ENCODE results near the gene MGAT3.

MGAT3 gene

GRCh38 chr22:39496131-39496838 is 39.5 kb downstream of the MGAT3 start:
- TF ChIP-seq ZFX (IDR thresholded peaks at IDR 0.05): no peak
- TF ChIP-seq, protein P1, sequence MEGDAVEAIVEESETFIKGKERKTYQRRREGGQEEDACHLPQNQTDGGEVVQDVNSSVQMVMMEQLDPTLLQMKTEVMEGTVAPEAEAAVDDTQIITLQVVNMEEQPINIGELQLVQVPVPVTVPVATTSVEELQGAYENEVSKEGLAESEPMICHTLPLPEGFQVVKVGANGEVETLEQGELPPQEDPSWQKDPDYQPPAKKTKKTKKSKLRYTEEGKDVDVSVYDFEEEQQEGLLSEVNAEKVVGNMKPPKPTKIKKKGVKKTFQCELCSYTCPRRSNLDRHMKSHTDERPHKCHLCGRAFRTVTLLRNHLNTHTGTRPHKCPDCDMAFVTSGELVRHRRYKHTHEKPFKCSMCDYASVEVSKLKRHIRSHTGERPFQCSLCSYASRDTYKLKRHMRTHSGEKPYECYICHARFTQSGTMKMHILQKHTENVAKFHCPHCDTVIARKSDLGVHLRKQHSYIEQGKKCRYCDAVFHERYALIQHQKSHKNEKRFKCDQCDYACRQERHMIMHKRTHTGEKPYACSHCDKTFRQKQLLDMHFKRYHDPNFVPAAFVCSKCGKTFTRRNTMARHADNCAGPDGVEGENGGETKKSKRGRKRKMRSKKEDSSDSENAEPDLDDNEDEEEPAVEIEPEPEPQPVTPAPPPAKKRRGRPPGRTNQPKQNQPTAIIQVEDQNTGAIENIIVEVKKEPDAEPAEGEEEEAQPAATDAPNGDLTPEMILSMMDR (conservative IDR thresholded peaks at IDR 0.05): no peak; the same call in 1 of the 2 replicates
- H3K27ac ChIP-seq: 0 out of 2 replicates have a peak overlapping the region, but pooled peaks have one; percentile 95

DNA sequence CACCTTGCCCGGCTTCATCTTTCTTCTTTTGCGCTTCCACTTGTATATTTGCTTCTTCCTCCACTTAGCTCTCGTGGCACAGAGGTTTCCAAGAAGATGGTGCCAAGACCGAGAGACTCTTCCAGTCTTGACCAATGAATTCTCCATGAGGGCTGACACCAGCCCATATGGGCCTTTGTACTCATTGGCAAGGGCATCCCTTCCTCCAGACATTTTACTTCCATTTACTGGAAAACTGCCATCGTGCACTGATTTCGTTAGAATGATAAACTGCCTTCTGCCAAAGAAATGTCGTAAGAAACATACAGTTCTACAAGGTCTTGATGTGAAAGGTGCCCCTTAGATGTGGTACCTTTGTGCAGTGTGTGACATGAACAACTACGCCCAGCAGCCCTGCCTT is 40.6 kb downstream of the MGAT3 start:
- TF ChIP-seq, protein P1 (conservative IDR thresholded peaks at IDR 0.05): no peak
- no peak for TF ChIP-seq ZFX (IDR thresholded peaks at IDR 0.05)
- peak overlapping the region; percentile 95 for H3K27ac ChIP-seq

GRCh38 chr22:39498368-39498767 is 41.6 kb downstream of the MGAT3 start:
- H3K27ac ChIP-seq: peak overlapping the region; percentile 95
- TF ChIP-seq, protein P1 (conservative IDR thresholded peaks at IDR 0.05): no peak
- no peak for TF ChIP-seq ZFX (IDR thresholded peaks at IDR 0.05)

DNA sequence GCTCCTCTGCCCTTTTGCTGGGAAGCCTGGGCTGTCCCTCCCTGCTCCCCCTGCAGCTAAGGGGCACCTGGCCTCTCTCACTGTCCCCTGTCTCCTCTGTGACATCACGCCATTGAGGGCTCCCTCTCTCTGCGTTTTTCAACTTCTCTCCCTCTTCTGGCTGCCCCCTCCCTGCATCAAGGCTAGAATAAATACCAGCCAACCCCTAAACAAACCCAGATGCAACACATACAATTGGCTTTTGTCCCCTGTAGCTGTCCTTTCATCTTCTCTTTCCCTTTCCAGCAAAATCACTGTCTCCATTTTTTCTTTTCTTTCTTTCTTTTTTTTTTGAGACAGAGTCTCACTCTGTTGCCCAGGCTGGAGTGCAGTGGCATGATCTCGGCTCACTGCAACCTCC is 42.0 kb downstream of the MGAT3 start:
- H3K27ac ChIP-seq: peak overlapping the region; percentile 95
- TF ChIP-seq, protein P1 (conservative IDR thresholded peaks at IDR 0.05): no peak
- no peak for TF ChIP-seq ZFX (IDR thresholded peaks at IDR 0.05)

DNA sequence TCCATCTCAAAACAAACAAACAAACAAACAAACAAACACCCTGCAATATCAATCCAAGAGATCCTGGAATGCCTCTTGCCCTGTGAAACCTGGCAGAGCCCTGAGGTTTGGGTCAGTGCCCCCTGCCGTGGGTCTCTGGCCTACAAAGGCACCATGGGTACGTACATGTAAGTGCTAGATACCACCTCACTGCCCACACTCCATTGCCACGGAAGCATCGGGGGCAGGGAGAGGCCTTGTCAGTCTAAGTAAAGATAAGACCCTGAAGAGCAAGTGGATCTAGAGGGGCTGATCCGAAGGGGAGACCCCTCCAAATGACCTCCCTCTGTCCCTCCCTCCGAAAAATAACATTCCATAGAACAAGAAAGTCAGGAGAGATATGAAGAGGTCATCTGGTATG is 43.3 kb downstream of the MGAT3 start:
- no peak for TF ChIP-seq ZFX (IDR thresholded peaks at IDR 0.05)
- TF ChIP-seq, protein P1 (conservative IDR thresholded peaks at IDR 0.05): no peak
- H3K27ac ChIP-seq: peak overlapping the region; percentile 95

DNA sequence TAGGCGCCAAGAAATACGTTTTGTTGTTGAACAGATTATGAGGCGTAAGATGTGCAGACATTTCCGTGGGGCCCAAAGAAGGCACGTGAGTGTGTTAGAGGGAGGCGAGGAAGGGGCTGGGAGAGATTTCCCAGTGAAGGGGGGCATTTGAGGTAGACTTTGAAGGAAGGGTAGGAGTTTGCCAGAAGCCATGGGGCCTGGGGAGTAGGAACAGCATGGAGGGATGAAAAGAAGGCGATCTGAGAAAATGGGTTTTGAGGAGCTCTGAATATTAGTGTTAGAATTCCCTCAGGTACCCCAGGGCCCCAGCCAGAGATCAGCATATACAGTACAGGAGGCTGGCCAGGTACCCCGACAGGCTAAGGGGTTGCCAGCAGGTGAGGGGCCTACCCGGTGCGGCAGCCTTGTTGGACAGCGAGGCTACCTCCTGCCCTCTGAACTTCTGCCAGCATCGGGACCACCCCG is 44.9 kb downstream of the MGAT3 start:
- TF ChIP-seq, protein P1 (conservative IDR thresholded peaks at IDR 0.05): no peak
- no peak for TF ChIP-seq ZFX (IDR thresholded peaks at IDR 0.05)
- H3K27ac ChIP-seq: peak overlapping the region; percentile 95

- peak within 1 kb of the TSS; percentile 95 for H3K27ac ChIP-seq
- TF ChIP-seq, protein P1 (conservative IDR thresholded peaks at IDR 0.05): no peak
- TF ChIP-seq ZFX (IDR thresholded peaks at IDR 0.05): 0 out of 2 replicates have a peak, but pooled peaks have one; percentile 67
Measured at GRCh38 chr22:39502109-39502788, 45.4 kb downstream of the MGAT3 start, which contains the start of gene MIEF1. Gene MIEF1 (plus strand): TSS chr22:39502290. CDS start chr22:39511295, 9,005 bp downstream.

Data from C4-2B (cell line).